Ovary (tissue), 9 donors: ENCODE data around the gene MNDA. TPM values are rescaled to one million over a fixed set of nuclear protein-coding genes. Genes with fewer than 3 reads are reported as not detected.

Source experiments
- DNase-seq, 5 donors: peaks; one replicate each; pipeline ENCODE4 v3.0.0-alpha.2; 2019 to 2020
- H3K27ac ChIP-seq, 2 donors: fragments of 200-600 bp; one replicate each; pipeline versions ENCODE4 v1.5.1 to v1.8.0; 2019 to 2022
- H3K27me3 ChIP-seq: fragments of 200-600 bp; one replicate; pipeline ENCODE4 v1.8.0; 2022
- H3K36me3 ChIP-seq: fragments of 200-600 bp; sonication (generic); one replicate; pipeline ENCODE4 v1.5.1; 2019
- H3K4me1 ChIP-seq: one replicate; pipeline ENCODE4 v1.8.1; 2013; ENCODE audit warnings: mild to moderate bottlenecking, moderate library complexity; ENCODE audit not compliant: insufficient read depth
- H3K4me3 ChIP-seq: fragments of 200-600 bp; sonication (generic); one replicate; pipeline ENCODE4 v1.5.1; 2017
- H3K9me3 ChIP-seq, 2 donors: fragments of 200-600 bp in 1 of 2; sonication (generic) in 1 of 2; one replicate each; pipeline versions ENCODE4 v1.5.1 to v1.8.1; 2013 to 2019; ENCODE audit warnings: mild to moderate bottlenecking in 1 of 2, moderate library complexity in 1 of 2
- EP300 ChIP-seq: sonication (generic); formaldehyde crosslinking; IDR thresholded peaks from one replicate; pipeline ENCODE4 v1.6.1; 2017; ENCODE audit warnings: antibody characterized with exemption
- POLR2A ChIP-seq: fragments of 450-650 bp; IDR thresholded peaks from one replicate; pipeline ENCODE4 v1.6.1; 2017; ENCODE audit warnings: antibody characterized with exemption, mild to moderate bottlenecking, moderate library complexity
- WGBS, 3 donors: extraction: QIAGEN DNeasy Blood & Tissue Kit in 1 of 3; methylation state at CpG; one replicate each; pipeline versions ENCODE4 v1.1.5 to v1.1.7; 2013 to 2017; 5-methylcytosine and 5-hydroxymethylcytosine counted together
- intact Hi-C, 4 donors: fragments of 100-400 bp; cut with DNase I; formaldehyde crosslinking; loops; one replicate each; pipeline versions ENCODE4 v1.11.0 to v1.15.1; 2022 to 2023
- polyA plus RNA-seq, 2 donors: library from polyadenylated mRNA; stranded (reverse); fragments of 200-250 nt in 1 of 2; fragments of 350-450 nt in 1 of 2; fragmentation: Illumina TruSeq in 1 of 2; extraction: RNeasy Lipid Tissue Mini Kit (QIAGEN cat#74804) in 1 of 2; gene quantifications; one replicate each; pipeline ENCODE4 v1.2.3, GENCODE V29; 2013 to 2014
- total RNA-seq, 7 donors: library from RNA; depleted of rRNA in 2 of 7; stranded (reverse); fragments of >200 nt in 2 of 7; fragmentation: NEBNext Ultra II Directional in 3 of 7; extraction: Animal tissue kit (Norgen Biotek cat#: 25700) in 3 of 7; gene quantifications; one replicate each; pipeline versions ENCODE4 v1.1.0 to v1.2.4, GENCODE V29; 2016 to 2023
- TF ChIP-seq, protein P1 (sequence below), 3 donors: fragments of 450-650 bp in 2 of 3; fragments of 200-600 bp in 1 of 3; IDR thresholded peaks; one replicate each; pipeline versions ENCODE4 v1.5.1 to v1.8.0; 2016 to 2022; ENCODE audit warnings: antibody characterized with exemption in 3 of 3, mild to moderate bottlenecking in 1 of 3
- donor health status: DM: no; HTN: no; CAD: no; lungs with moderate emphysema.
- donor health status: DM: no; HTN: no; CAD: no.
- donor health status: Bipolar disorder and iron deficiency.
- donor health status: DM: yes; HTN: yes; CAD: no.
- donor health status: DM: no; HTN: no; CAD: no.
- donor health status: DM: yes; HTN: yes; CAD: no.

Gene MNDA
- total and polyA plus RNA-seq, 9 donors, result 0.71 to 26.5 (median 2.8) TPM

DNA sequence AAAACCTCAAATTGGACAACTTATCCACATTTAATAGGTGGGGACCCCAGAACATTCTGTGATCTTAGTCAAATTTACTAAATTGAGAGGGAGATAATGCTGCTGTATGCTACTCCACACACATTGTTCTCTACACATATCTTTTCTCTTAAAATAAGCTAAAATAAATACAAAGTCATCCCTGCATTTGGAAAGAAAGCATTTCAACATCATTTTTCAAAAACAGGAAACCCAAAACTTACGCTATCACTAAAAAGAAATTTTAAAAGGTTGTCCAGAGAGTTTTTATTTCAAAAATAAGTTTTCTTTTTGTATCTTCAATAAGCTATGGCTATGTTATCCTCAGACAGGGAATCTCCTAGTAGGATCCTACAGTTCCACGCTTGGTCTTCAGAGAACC, 30.6 kb upstream of the MNDA start:
- 88 to 90% (median 89%) methylated on average over 2 of the region's 2 CpGs for WGBS, 3 donors
- Histone ChIP-seq H3K36me3 (no peaks in the 10 kb centered on the region), H3K27ac (no peak overlapping the region), H3K4me1 (no peaks in the 10 kb centered on the region), H3K27me3 (no peaks in the 10 kb centered on the region), H3K9me3 (no peaks in the 10 kb centered on the region), H3K4me3 (no peak overlapping the region)
- intact Hi-C loops, result no loop called here
- no peak for TF ChIP-seq EP300
- DNase-seq, result no peak

DNA sequence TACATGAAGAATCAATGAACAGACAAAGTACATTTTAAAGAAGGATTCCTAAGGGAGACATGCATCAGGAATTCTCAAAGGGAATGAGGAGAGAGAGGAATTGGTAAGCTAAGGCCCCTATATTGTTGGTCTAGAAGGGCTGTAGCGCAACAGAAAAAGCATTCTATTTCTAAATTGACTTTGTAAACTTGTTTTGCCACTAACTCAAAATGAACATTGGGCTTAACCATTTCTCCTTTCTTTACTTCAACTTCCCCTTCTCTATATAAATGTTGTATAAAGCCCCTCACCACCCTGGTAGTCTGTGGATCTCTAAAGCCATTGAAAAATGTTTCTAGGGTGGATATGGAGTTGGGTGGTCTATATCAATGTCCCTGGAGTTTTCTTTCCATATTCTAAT, 29.8 kb upstream of the MNDA start:
- Histone ChIP-seq H3K27ac (no peak overlapping the region), H3K36me3 (no peaks in the 10 kb centered on the region), H3K4me3 (no peak overlapping the region), H3K27me3 (no peaks in the 10 kb centered on the region), H3K9me3 (no peaks in the 10 kb centered on the region), H3K4me1 (no peaks in the 10 kb centered on the region)
- intact Hi-C loops, result no loop called here
- TF ChIP-seq, protein P1, sequence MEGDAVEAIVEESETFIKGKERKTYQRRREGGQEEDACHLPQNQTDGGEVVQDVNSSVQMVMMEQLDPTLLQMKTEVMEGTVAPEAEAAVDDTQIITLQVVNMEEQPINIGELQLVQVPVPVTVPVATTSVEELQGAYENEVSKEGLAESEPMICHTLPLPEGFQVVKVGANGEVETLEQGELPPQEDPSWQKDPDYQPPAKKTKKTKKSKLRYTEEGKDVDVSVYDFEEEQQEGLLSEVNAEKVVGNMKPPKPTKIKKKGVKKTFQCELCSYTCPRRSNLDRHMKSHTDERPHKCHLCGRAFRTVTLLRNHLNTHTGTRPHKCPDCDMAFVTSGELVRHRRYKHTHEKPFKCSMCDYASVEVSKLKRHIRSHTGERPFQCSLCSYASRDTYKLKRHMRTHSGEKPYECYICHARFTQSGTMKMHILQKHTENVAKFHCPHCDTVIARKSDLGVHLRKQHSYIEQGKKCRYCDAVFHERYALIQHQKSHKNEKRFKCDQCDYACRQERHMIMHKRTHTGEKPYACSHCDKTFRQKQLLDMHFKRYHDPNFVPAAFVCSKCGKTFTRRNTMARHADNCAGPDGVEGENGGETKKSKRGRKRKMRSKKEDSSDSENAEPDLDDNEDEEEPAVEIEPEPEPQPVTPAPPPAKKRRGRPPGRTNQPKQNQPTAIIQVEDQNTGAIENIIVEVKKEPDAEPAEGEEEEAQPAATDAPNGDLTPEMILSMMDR (IDR thresholded peaks at IDR 0.05), result no peak
- TF ChIP-seq POLR2A (no peak), EP300 (no peak)
- WGBS, 3 donors, result 93 to 96% (median 95%) methylated on average over 1 of the region's 1 CpG
- no peak for DNase-seq

DNA sequence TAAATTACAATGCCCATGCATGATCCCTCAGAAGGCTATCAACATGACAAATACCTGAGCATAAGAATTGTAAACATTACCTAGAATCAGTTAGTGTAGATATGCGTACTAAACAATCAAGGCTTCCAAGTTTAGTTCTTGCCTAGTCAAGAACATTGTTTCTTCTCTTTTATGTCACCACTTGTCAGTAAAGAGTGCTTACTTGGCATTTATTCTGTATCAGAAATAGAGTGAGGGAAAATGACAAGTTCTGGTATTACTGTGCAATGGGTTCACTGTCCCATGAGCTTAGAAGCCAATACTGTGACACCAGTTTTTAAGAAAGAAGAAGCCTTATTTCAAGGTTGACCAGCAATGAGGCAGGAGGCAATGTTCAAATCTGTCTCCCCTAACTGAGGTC, 27.5 kb upstream of the MNDA start:
- H3K36me3 ChIP-seq, result no peaks in the 10 kb centered on the region
- H3K4me1 ChIP-seq, result no peaks in the 10 kb centered on the region
- no peak overlapping the region for H3K27ac ChIP-seq
- TF ChIP-seq, protein P1 (IDR thresholded peaks at IDR 0.05), result no peak
- no peak for TF ChIP-seq POLR2A
- no peak for TF ChIP-seq EP300
- H3K27me3 ChIP-seq, result no peaks in the 10 kb centered on the region
- no peaks in the 10 kb centered on the region for H3K9me3 ChIP-seq
- H3K4me3 ChIP-seq, result no peak overlapping the region
- 89 to 94% (median 93%) methylated on average over 1 of the region's 1 CpG for WGBS, 3 donors
- DNase-seq, result no peak
- intact Hi-C loops, result no loop called here

DNA sequence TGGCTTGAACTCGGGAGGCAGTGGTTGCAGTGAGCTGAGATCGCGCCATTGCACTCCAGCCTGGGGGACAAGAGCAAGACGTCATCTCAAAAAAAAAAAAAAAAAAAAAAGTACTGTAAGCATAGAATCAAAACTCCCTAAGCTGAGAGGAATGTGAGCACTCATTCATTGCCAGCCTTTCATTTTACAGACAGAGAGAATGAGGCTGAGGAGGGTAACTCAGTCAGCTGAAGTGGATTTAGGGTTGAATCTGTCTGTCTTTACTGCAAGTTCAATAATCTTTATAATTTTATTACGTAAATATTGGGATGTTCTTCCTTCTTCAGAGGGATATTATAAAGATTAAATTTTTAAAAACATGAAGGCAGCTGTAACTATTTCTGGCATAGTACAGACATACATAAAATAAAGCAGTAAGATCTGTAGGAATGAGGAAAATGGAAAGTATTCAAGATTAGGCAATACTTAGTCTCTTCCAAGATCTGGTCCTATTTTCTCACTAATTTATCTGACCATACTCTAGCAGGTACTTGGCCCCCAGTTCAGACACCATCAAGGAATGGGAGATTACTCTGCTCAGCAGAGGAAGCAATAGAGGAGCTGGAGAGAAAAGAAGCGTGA, 24.1 kb upstream of the MNDA start:
- Histone ChIP-seq H3K27me3 (no peaks in the 10 kb centered on the region), H3K4me3 (no peak overlapping the region), H3K9me3 (no peaks in the 10 kb centered on the region), H3K36me3 (no peaks in the 10 kb centered on the region), H3K27ac (no peak overlapping the region), H3K4me1 (no peaks in the 10 kb centered on the region)
- no peak for DNase-seq
- intact Hi-C loops, result no loop called here
- TF ChIP-seq POLR2A (no peak), EP300 (no peak)
- TF ChIP-seq, protein P1 (IDR thresholded peaks at IDR 0.05), result no peak
- 23 to 27% (median 25%) methylated on average over 6 of the region's 6 CpGs for WGBS, 3 donors

DNA sequence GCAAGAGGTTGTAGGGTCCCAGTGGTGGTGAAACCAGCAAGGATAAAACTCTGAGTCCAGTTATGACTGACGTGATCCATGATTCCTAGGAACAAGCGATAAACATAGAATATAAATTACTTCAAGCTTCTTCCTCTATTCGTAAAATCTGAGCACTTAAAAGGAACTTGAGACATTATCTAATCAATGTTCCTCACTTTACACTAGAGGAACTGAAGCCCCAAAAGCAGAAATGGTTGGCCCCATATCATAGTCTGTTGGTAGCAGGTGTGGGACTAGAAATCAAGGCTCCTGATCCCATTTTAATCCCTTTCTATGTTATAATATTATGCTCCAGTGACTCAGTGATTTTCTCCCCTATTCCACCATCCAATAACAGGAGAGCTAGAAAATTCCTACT, 21.9 kb upstream of the MNDA start:
- DNase-seq, result no peak
- no peaks in the 10 kb centered on the region for H3K36me3 ChIP-seq
- WGBS, 3 donors, result 86 to 91% (median 86%) methylated on average over 3 of the region's 3 CpGs
- H3K4me1 ChIP-seq, result no peaks in the 10 kb centered on the region
- H3K27me3 ChIP-seq, result no peaks in the 10 kb centered on the region
- TF ChIP-seq, protein P1 (IDR thresholded peaks at IDR 0.05), result no peak
- TF ChIP-seq POLR2A, result no peak
- no peak for TF ChIP-seq EP300
- no peak overlapping the region for H3K4me3 ChIP-seq
- no peak overlapping the region for H3K27ac ChIP-seq
- no peaks in the 10 kb centered on the region for H3K9me3 ChIP-seq
- intact Hi-C loops, result no loop called here
